Measurements from ENCODE around the gene KIAA0930.

The KIAA0930 gene

DNA sequence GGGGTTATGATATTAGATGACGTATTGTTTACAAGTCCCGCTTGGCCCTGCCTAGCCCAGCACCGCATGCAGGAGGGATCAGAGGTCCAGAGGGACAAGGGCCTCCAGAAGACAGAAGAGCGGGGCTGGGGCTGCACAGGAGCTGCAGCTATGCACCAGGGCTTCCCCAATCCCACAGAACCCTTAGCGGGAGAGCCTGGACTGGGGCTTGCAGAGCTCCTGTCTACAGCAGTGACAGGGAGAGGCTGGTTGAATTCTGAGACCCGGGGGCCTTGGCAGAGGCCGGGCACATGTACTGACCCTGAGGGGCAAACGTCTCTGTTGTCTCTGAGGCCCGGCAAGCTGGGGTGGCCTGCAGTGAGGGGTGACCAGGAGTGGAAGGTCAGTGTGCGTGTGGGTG is 6.9 kb downstream of the KIAA0930 start:
- no peak for DNase-seq (ENCODE audit: low read depth, low spot score)
- ChIA-PET POLR2A (no interaction called here), CTCF (interaction anchor here (1.0 kb wide), 1 partner anchor 23 kb away, joined by 3 read pairs; no protein-coding TSS in a partner anchor)
- no peak overlapping the region for H3K4me3 ChIP-seq (ENCODE audit: low read depth, low read length)
- TF ChIP-seq, protein P1, sequence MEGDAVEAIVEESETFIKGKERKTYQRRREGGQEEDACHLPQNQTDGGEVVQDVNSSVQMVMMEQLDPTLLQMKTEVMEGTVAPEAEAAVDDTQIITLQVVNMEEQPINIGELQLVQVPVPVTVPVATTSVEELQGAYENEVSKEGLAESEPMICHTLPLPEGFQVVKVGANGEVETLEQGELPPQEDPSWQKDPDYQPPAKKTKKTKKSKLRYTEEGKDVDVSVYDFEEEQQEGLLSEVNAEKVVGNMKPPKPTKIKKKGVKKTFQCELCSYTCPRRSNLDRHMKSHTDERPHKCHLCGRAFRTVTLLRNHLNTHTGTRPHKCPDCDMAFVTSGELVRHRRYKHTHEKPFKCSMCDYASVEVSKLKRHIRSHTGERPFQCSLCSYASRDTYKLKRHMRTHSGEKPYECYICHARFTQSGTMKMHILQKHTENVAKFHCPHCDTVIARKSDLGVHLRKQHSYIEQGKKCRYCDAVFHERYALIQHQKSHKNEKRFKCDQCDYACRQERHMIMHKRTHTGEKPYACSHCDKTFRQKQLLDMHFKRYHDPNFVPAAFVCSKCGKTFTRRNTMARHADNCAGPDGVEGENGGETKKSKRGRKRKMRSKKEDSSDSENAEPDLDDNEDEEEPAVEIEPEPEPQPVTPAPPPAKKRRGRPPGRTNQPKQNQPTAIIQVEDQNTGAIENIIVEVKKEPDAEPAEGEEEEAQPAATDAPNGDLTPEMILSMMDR (IDR thresholded peaks at IDR 0.05; ENCODE audit: insufficient read depth, low read length, missing control alignments) = no peak

DNA sequence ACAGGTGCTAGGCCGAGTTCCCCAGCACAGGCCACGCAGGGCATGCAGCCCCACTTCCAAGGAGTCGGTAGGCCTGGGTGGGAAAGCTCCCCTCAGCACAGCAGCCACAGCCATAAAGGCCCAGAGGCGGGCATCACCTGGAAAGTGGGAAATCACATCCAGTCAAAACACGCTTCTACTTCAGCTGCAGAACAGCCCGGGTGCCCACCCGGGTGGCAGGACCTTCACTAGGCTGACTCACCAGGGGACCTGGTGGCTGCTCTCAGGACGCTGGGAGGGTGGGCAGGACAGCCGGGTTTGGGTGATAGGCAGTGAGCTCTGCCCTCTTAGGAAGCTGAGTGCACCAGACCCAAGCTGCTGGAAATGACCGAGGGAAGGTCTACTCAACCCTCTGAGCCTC is 7.3 kb downstream of the KIAA0930 start:
- TF ChIP-seq, protein P1 (IDR thresholded peaks at IDR 0.05; ENCODE audit: insufficient read depth, low read length, missing control alignments) = no peak
- ChIA-PET CTCF (no interaction called here), POLR2A (no interaction called here)
- no peak for DNase-seq (ENCODE audit: low read depth, low spot score)
- H3K4me3 ChIP-seq (ENCODE audit: low read depth, low read length) = no peak overlapping the region

DNA sequence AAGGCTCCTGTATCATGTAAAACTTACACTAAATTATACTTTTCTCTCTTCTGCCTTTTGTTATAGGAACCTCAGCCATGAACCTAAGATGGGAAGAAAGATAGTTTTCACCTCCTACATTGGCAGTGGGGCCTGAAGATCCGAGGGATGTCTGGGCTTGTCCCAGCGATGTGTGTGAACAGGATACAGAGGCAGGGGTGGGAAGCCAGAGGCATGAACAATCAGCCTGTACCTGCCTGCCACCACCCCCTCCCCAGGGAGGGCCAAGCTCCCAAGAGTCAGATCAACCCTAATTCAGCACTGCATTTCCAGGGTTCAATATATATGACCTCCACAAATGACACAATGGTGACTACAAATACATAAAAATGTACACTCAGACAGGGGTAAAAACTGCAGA is 9.4 kb downstream of the KIAA0930 start:
- H3K4me3 ChIP-seq (ENCODE audit: low read depth, low read length) = no peak overlapping the region
- POLR2A ChIA-PET = no interaction called here
- CTCF ChIA-PET = interaction anchor here (1.2 kb wide), 1 partner anchor 130 kb away, joined by 3 read pairs; no protein-coding TSS in a partner anchor
- DNase-seq (ENCODE audit: low read depth, low spot score) = no peak
- TF ChIP-seq, protein P1 (IDR thresholded peaks at IDR 0.05; ENCODE audit: insufficient read depth, low read length, missing control alignments) = no peak

DNA sequence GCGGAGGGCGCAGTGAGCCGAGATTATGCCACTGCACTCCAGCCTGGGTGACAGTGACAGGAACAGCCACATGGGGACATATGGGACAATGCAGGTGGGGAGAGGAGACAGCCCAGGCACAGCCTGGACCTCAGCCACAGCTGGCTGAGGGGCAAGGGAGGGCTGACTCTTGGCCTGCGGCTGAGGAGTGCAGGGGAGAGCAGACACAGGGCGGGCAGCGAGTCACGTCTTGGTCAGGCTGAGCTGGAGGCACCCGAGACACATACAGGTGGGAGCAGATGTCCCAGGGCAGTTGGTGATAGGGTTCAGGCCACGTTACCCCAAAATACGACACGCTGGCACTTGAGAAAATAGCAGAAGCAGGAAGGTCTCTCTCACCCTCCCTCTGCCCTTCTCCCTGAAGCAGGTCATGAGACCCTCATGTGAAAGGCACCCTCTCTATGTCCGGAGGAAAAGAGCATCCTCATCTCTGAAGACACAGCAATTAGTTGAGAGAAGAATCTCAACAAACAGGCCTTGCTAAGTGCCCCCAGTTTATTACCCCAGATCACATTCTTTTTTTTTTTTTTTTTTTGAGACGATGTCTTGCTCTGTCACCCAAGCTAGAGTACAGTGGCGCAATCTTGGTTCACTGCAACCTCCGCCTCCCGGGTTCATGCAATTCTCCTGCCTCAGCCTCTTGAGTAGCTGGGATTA is 10.5 kb downstream of the KIAA0930 start:
- TF ChIP-seq, protein P1 (IDR thresholded peaks at IDR 0.05; ENCODE audit: insufficient read depth, low read length, missing control alignments) = no peak
- CTCF ChIA-PET = no interaction called here
- no peak for DNase-seq (ENCODE audit: low read depth, low spot score)
- H3K4me3 ChIP-seq (ENCODE audit: low read depth, low read length) = no peak overlapping the region
- POLR2A ChIA-PET = no interaction called here

DNA sequence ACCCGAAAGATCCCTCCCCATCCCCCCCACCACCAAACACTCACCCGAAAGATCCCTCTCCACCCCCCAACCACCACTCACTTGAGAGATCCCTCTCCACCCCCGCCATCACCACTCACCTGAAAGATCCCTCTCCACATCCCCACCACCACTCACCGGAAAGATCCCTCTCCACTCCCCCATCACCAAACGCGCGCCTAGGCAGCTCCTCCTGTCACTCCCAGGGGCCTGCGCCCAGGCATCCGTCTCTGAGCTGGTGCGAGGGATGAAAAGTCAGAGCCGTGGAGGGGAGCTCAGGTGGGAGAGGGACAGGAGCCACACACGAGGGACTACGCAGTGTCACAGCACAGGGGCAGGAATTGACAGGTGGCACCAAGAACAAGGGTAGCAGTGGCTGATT is 11.5 kb downstream of the KIAA0930 start:
- ChIA-PET POLR2A (no interaction called here), CTCF (no interaction called here)
- TF ChIP-seq, protein P1 (IDR thresholded peaks at IDR 0.05; ENCODE audit: insufficient read depth, low read length, missing control alignments) = no peak
- no peak overlapping the region for H3K4me3 ChIP-seq (ENCODE audit: low read depth, low read length)
- no peak for DNase-seq (ENCODE audit: low read depth, low spot score)

DNA sequence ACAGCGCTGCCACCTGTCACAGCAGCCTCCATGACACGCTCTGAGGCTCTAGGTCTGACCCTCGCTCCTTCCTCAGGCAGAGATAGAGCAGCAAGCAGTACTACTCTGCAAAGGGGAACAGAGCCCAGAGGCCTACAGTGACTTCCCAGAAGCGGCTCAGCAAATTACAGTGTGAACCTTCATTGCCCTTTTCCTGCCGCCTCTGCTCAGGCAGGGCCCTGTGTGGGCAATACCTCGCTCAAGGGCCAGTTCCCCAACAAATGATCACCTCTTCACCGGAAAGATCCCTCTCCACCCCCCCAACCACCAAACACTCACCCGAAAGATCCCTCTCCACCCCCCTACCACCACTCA is 12.3 kb downstream of the KIAA0930 start:
- POLR2A ChIA-PET = no interaction called here
- DNase-seq (ENCODE audit: low read depth, low spot score) = no peak
- no peak overlapping the region for H3K4me3 ChIP-seq (ENCODE audit: low read depth, low read length)
- TF ChIP-seq, protein P1 (IDR thresholded peaks at IDR 0.05; ENCODE audit: insufficient read depth, low read length, missing control alignments) = no peak
- CTCF ChIA-PET = no interaction called here
